Endothelial cell of umbilical vein (primary cell): ENCODE results near the gene MID1. TPM values are rescaled to one million over a fixed set of nuclear protein-coding genes. Genes with fewer than 3 reads are reported as not detected.
"Not testable (repeated sequence)": the region's sequence is repeated elsewhere in the genome, so short reads cannot be mapped to it uniquely, and the experiment has no call there.

ENCODE experiments used
- BruUV-seq: library from RNA; stranded (reverse); fragments of 400-500 nt; replicated peaks from 2 replicates; lab custom pipeline; 2021; lab: Mats Ljungman, UMichigan
- CTCF ChIA-PET: fragments of 300-600, 350-600 bp; sonication (Branson Sonifier 250); formaldehyde crosslinking; loops from one replicate; lab custom pipeline; 2021; ENCODE audit warnings: antibody characterized with exemption, inconsistent platforms; lab: Charles Lee
- POLR2A ChIA-PET: fragments of 300-600, 350-600 bp; sonication (Branson Sonifier 250); formaldehyde crosslinking; loops from one replicate; lab custom pipeline; 2021; ENCODE audit warnings: antibody characterized with exemption, inconsistent platforms; lab: Charles Lee
- DNase-seq: peaks from one replicate; pipeline ENCODE4 v3.0.0-alpha.2; 2011; ENCODE audit warnings: low read depth, low spot score
- FAIRE-seq: peaks from 2 replicates; lab custom pipeline; 2011; peaks lifted over from hg19 to GRCh38; lab: Jason Lieb, UNC
- H2AFZ ChIP-seq: 2 replicates; pipeline ENCODE4 v1.6.0; 2012; ENCODE audit warnings: low read depth, low read length, control low read depth, inconsistent platforms
- H3K27ac ChIP-seq: 2 replicates; pipeline ENCODE4 v1.5.1; 2011; ENCODE audit warnings: low read depth, mild to moderate bottlenecking, control low read depth, low read length, moderate library complexity; ENCODE audit not compliant: insufficient read depth
- H3K27me3 ChIP-seq, 2 experiments: 2 replicates each; pipeline versions ENCODE4 v1.6.0 to v1.6.1; 2011; ENCODE audit warnings: low read length in 2 of 2, mixed read lengths in 1 of 2; ENCODE audit not compliant: control insufficient read depth in 2 of 2, insufficient read depth in 2 of 2
- H3K36me3 ChIP-seq, 2 experiments: 2 replicates in 1 of 2; 3 replicates in 1 of 2; pipeline ENCODE4 v1.5.1; 2011; ENCODE audit warnings: low read length in 2 of 2, mild to moderate bottlenecking in 1 of 2, moderate library complexity in 1 of 2; ENCODE audit not compliant: control insufficient read depth in 2 of 2, insufficient read depth in 2 of 2; ENCODE audit errors: extremely low read depth in 1 of 2
- H3K4me1 ChIP-seq: 3 replicates; pipeline ENCODE4 v1.5.1; 2011; ENCODE audit warnings: mild to moderate bottlenecking, low read length; ENCODE audit not compliant: control insufficient read depth, insufficient read depth; ENCODE audit errors: extremely low read depth
- H3K4me2 ChIP-seq: 2 replicates; pipeline ENCODE4 v1.6.1; 2011; ENCODE audit warnings: low read length, control low read depth, mixed read lengths; ENCODE audit not compliant: insufficient read depth
- H3K4me3 ChIP-seq, 3 experiments: fragments of 200-600 bp in 1 of 3; sonication (generic), shearing (Covaris generic) in 1 of 3; replicated peaks in 1 of 3; 2 replicates each; pipeline ENCODE4 v1.5.1; 2011 to 2016; ENCODE audit warnings: control low read depth in 3 of 3, low read length in 3 of 3, mild to moderate bottlenecking in 2 of 3, inconsistent platforms in 1 of 3, low read depth in 1 of 3, moderate library complexity in 1 of 3; ENCODE audit not compliant: insufficient read depth in 1 of 3
- H3K79me2 ChIP-seq: 2 replicates; pipeline ENCODE4 v1.6.0; 2012; ENCODE audit warnings: low read length, inconsistent platforms; ENCODE audit not compliant: control insufficient read depth, insufficient read depth
- H3K9ac ChIP-seq: replicated peaks from 2 replicates; pipeline ENCODE3; 2011; ENCODE audit warnings: low read length, control low read depth; ENCODE audit not compliant: insufficient read depth; ENCODE audit errors: extremely low read depth
- H3K9me1 ChIP-seq: replicated peaks from 3 replicates; pipeline ENCODE4 v1.6.0; 2011; ENCODE audit warnings: mild to moderate bottlenecking, low read length; ENCODE audit not compliant: control insufficient read depth, insufficient read depth; ENCODE audit errors: extremely low read depth
- H3K9me3 ChIP-seq: replicated peaks from 2 replicates; pipeline ENCODE4 v1.5.1; 2012; ENCODE audit warnings: low read length, inconsistent platforms; ENCODE audit not compliant: control insufficient read depth, insufficient read depth
- H4K20me1 ChIP-seq: replicated peaks from 2 replicates; pipeline ENCODE3; 2011; ENCODE audit warnings: mild to moderate bottlenecking, low read length; ENCODE audit not compliant: control insufficient read depth, insufficient read depth; ENCODE audit errors: extremely low read depth
- CTCF ChIP-seq, 2 donors: IDR thresholded peaks; 1 replicate in 1 of 2; 2 replicates in 1 of 2; pipeline ENCODE4 v1.5.1; 2011; ENCODE audit warnings: low read length in 2 of 2, mild to moderate bottlenecking in 2 of 2, moderate library complexity in 2 of 2, control low read depth in 1 of 2, inconsistent platforms in 1 of 2, low read depth in 1 of 2; ENCODE audit not compliant: insufficient read depth in 1 of 2; ENCODE audit errors: extremely low read depth in 1 of 2
- EZH2 ChIP-seq: IDR thresholded peaks from 2 replicates; pipeline ENCODE4 v1.6.1; 2012; ENCODE audit warnings: borderline replicate concordance, low read depth, mild to moderate bottlenecking, moderate library complexity, low read length, inconsistent platforms; ENCODE audit not compliant: severe bottlenecking
- FOS ChIP-seq: IDR thresholded peaks from 2 replicates; pipeline ENCODE4 v1.6.1; 2011; ENCODE audit warnings: mild to moderate bottlenecking, low read length, moderate library complexity, borderline replicate concordance; ENCODE audit not compliant: insufficient read depth
- GATA2 ChIP-seq: IDR thresholded peaks from 2 replicates; pipeline ENCODE4 v1.7.0; 2011; ENCODE audit warnings: low read depth, mild to moderate bottlenecking, moderate library complexity, mixed read lengths, low read length; ENCODE audit not compliant: insufficient read length, insufficient read depth
- JUN ChIP-seq: IDR thresholded peaks from 2 replicates; pipeline ENCODE4 v1.6.1; 2011; ENCODE audit warnings: borderline replicate concordance, low read depth; ENCODE audit not compliant: insufficient read length, insufficient read depth
- MAX ChIP-seq: IDR thresholded peaks from 2 replicates; pipeline ENCODE4 v1.6.1; 2011; ENCODE audit not compliant: insufficient read depth, insufficient read length
- MYC ChIP-seq: IDR thresholded peaks from one replicate; pipeline ENCODE4 v1.6.1; 2011; ENCODE audit warnings: mild to moderate bottlenecking, low read depth, low read length
- POLR2A ChIP-seq: IDR thresholded peaks from 2 replicates; pipeline ENCODE4 v1.6.1; 2012; ENCODE audit warnings: low read depth, mild to moderate bottlenecking, control low read depth, low read length
- POLR2AphosphoS5 ChIP-seq: IDR thresholded peaks from 2 replicates; pipeline ENCODE4 v1.6.1; 2012; ENCODE audit warnings: low read depth, mild to moderate bottlenecking, control low read depth, low read length, moderate library complexity; ENCODE audit not compliant: insufficient read depth
- dilution Hi-C: fragments of 300-500 bp; cut with MboI; formaldehyde crosslinking; loops from one replicate; pipeline ENCODE4 v1.15.0; 2019; ENCODE audit warnings: low sequenced_read_pairs; ENCODE audit not compliant: extremely low pct_ligation_motif_present
- intact Hi-C: fragments of 100-400 bp; cut with micrococcal nuclease; formaldehyde crosslinking; loops from one replicate; pipeline ENCODE4 v1.10.0; 2022
- polyA plus RNA-seq, 4 experiments: library from polyadenylated mRNA; depleted of rRNA in 3 of 4; stranded (reverse) in 3 of 4; unstranded in 1 of 4; fragments of >200 nt; gene quantifications; 2 replicates each; pipeline versions ENCODE4 v1.2.1 to v1.2.3, GENCODE V29; 2011 to 2012; ENCODE audit warnings: missing spikeins in 1 of 4
- total RNA-seq: library from RNA; stranded (reverse); gene quantifications from 2 replicates; pipeline ENCODE4 v1.2.3, GENCODE V29; 2021

Gene MID1
- total and polyA plus RNA-seq, 2 donors (not counting 3 experiments of a cell fraction or from before 2014, with no cell fraction given), result 21.3 to 29.8 TPM

- TF ChIP-seq POLR2A, result no peak
- no peak for TF ChIP-seq EZH2
- TF ChIP-seq MAX, result no peak
- TF ChIP-seq MYC, result no peak
- TF ChIP-seq CTCF (IDR thresholded peaks at IDR 0.05; ENCODE audit: extremely low read depth in 1 of 2, insufficient read depth in 1 of 2, low read depth in 1 of 2, low read length in 2 of 2), result no peak
- TF ChIP-seq JUN, result no peak
- TF ChIP-seq FOS, result no peak
- TF ChIP-seq GATA2, result no peak
- TF ChIP-seq POLR2AphosphoS5, result no peak
- no peaks in the 10 kb centered on the region for H3K27me3 ChIP-seq
- CTCF ChIA-PET, result interaction anchor here (0.8 to 1.1 kb wide), 2 partner anchors 15 to 383 kb away, joined by 3 read pairs; no protein-coding TSS in a partner anchor
- no peaks in the 10 kb centered on the region for H3K4me1 ChIP-seq
- no peak for FAIRE-seq
- no peaks in the 10 kb centered on the region for H4K20me1 ChIP-seq
- no peak overlapping the region for H3K27ac ChIP-seq
- H3K4me2 ChIP-seq, result no peak overlapping the region
- POLR2A ChIA-PET, result no interaction called here
- BruUV-seq, result no TSS peak
- dilution Hi-C loops (no loop called here), intact Hi-C loops (no loop called here)
- H3K9ac ChIP-seq, result no peak overlapping the region
- H3K79me2 ChIP-seq, result no peaks in the 10 kb centered on the region
- H3K36me3 ChIP-seq, result no peaks in the 10 kb centered on the region
- no peak overlapping the region for H2AFZ ChIP-seq
- no peak for DNase-seq
- H3K9me1 ChIP-seq, result no peaks in the 10 kb centered on the region
- no peaks in the 10 kb centered on the region for H3K9me3 ChIP-seq
- H3K4me3 ChIP-seq, result no peak overlapping the region
These were observed 28.7 kb downstream of the MID1 start for GRCh38 chrX:10591363-10592335.

- not testable (repeated sequence) for BruUV-seq
These were observed 30.6 kb downstream of the MID1 start for GRCh38 chrX:10589787-10590186.

More at GRCh38 chrX:10589787-10590186, 30.6 kb downstream of the MID1 start:
- H3K4me2 ChIP-seq, H2AFZ ChIP-seq, H3K9me3 ChIP-seq, H3K36me3 ChIP-seq, H3K27ac ChIP-seq, POLR2A ChIA-PET, H3K27me3 ChIP-seq, FAIRE-seq, dilution Hi-C loops, H3K4me3 ChIP-seq, H3K9ac ChIP-seq, H4K20me1 ChIP-seq, H3K79me2 ChIP-seq, H3K4me1 ChIP-seq, H3K9me1 ChIP-seq, intact Hi-C loops, CTCF ChIA-PET, DNase-seq: not testable (repeated sequence)
